ENCODE measurements around the gene REPIN1. TPM values are rescaled to one million over a fixed set of nuclear protein-coding genes. Genes with fewer than 3 reads are reported as not detected.

The REPIN1 gene
- total RNA-seq, 2 experiments from 2014 or later = 45.7 to 49.3 TPM

DNA sequence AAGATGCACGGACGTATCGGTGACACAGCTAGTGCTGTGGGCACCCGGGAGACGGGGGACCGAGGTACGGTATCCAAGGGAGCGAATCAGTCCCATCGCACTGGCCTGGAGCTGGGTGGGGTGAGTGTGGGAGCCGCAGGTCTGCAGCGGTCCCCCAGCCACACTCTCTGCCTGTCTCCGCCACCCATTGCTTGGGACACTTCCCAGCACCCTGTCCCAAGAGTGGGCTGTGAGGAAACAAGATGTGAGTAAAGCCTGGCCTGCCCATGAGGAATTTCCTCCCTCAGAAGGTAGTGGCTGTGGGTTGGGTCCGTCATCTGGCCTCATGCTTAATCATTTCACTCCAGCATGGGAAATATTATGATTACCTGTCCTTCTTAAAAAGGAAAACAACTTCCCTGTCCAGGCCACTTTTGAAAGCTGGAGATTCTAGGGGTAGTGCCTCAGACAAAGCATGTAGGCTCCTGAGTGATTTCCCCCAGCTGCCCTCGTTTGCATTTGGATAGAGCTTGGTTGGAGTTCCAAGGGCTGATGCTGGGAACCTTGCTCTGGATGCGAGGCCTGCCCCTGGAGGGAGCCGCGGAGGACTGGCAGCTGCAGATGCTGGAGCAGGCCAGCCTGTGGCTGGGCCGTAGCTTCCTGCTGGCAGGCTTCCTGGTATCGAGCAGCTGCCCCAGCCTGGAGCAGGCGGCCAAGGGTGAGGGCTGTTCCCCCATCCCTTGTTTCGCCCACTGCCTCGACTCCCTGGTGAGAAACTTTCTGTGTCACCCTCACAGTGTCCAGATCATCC lies 39.1 kb upstream of the REPIN1 start:
- Mint-ChIP-seq H3K4me3 (no peak overlapping the region), H3K36me3 (ENCODE audit: low read depth) (peaks cover 34% of the 10 kb centered on the region), H3K9me3 (no peaks in the 10 kb centered on the region), H3K27me3 (ENCODE audit: low read depth) (no peaks in the 10 kb centered on the region), H3K27ac (no peak overlapping the region), H3K4me1 (ENCODE audit: low read depth) (peaks cover 15% of the 10 kb centered on the region)
- no peak for DNase-seq
- CTCF ChIA-PET = no interaction called here
- intact Hi-C loops (cut with micrococcal nuclease) = no loop called here

DNA sequence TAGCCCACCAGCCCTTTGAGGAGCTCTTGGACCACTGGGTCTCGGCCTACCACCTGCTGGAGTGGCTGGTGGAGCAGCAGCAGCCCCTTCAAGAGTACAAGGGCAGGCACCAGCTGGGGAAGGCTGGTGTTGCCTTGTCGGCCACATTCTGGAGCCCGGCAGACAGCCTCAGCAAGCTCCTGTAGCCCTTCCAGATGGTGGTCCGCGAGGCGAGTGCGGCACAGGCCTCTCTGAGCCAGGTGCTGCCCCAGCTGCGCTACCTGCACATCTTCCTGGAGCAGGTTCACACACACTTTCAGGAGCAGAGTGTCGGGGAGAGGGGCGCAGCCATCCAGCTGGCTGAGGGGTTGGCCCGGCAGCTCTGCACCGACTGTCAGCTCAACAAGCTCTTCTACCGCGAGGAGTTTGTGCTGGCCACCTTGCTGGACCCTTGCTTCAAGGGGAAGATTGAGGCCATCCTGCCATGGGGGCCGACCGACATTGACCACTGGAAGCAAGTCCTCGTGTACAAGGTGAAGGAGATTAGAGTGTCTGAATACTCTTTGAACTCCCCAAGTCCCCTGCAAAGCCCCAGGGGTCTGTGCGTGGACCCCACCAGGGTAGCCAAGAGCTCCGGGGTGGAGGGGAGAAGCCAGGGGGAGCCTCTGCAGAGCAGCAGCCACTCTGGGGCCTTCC lies 38.3 kb upstream of the REPIN1 start:
- Mint-ChIP-seq H3K9me3 (no peaks in the 10 kb centered on the region), H3K27me3 (ENCODE audit: low read depth) (no peaks in the 10 kb centered on the region), H3K36me3 (ENCODE audit: low read depth) (peaks cover 27% of the 10 kb centered on the region), H3K27ac (no peak overlapping the region), H3K4me3 (no peak overlapping the region), H3K4me1 (ENCODE audit: low read depth) (peaks cover 7% of the 10 kb centered on the region)
- CTCF ChIA-PET = no interaction called here
- no peak for DNase-seq
- intact Hi-C loops (cut with micrococcal nuclease) = no loop called here

GRCh38 chr7:150332852-150333635 lies 35.6 kb upstream of the REPIN1 start:
- intact Hi-C loops (cut with micrococcal nuclease) = no loop called here
- Mint-ChIP-seq H3K4me3 (no peak overlapping the region), H3K27ac (peak overlapping the region; percentile 65), H3K9me3 (no peaks in the 10 kb centered on the region), H3K36me3 (ENCODE audit: low read depth) (peaks cover 11% of the 10 kb centered on the region), H3K4me1 (ENCODE audit: low read depth) (no peaks in the 10 kb centered on the region), H3K27me3 (ENCODE audit: low read depth) (no peaks in the 10 kb centered on the region)
- CTCF ChIA-PET = no interaction called here
- DNase-seq = no peak

DNA sequence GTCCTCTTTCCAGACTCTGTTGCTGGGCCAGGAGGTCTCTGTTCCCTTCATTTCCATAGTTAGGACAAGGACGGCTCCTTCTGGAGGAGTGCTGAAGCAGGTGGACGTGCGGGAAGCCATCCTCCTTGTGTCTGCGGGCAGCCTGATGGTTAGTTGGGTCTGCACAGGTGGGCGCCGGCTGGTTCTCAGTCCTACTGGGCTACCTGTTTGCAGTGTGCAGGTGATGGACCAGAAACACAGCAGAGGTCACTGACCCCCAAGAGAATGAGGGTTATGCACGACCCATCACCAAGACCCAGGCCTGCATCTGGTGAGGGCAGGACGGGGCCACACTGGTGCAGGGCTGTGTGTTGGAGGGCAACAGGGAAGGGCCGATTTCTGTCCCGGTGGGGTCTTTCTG lies 35.0 kb upstream of the REPIN1 start:
- H3K36me3 Mint-ChIP-seq (ENCODE audit: low read depth) = peaks cover 10% of the 10 kb centered on the region
- CTCF ChIA-PET = interaction anchor here (0.8 kb wide), 1 partner anchor 450 kb away, joined by 3 read pairs; no protein-coding TSS in a partner anchor
- no peaks in the 10 kb centered on the region for H3K27me3 Mint-ChIP-seq (ENCODE audit: low read depth)
- H3K9me3 Mint-ChIP-seq = no peaks in the 10 kb centered on the region
- no peak overlapping the region for H3K27ac Mint-ChIP-seq
- no peak for DNase-seq
- intact Hi-C loops (cut with micrococcal nuclease) = no loop called here
- H3K4me3 Mint-ChIP-seq = no peak overlapping the region
- H3K4me1 Mint-ChIP-seq (ENCODE audit: low read depth) = no peaks in the 10 kb centered on the region

DNA sequence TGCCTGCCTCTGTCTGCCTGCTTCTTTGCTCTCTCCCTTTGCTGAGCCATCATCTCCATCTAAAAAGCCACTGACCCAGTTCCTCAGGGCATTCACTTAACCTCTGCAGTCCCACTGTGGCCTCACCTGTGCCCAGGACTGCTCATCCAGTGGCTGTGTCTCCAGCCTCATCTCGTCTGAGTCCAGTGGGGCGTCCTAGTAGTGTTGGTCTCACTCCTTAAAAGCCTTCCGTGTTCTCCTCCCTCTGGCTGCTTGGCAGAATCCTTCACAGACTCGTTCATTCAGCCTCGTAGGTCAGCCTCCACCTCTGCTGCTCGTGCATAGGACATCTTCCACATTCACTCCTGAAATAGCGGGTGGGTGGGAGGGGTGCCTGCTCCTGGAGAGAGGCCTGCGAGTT lies 34.5 kb upstream of the REPIN1 start:
- H3K27me3 Mint-ChIP-seq (ENCODE audit: low read depth) = no peaks in the 10 kb centered on the region
- DNase-seq = no peak
- H3K4me3 Mint-ChIP-seq = no peak overlapping the region
- no peak overlapping the region for H3K27ac Mint-ChIP-seq
- H3K36me3 Mint-ChIP-seq (ENCODE audit: low read depth) = peaks cover 8% of the 10 kb centered on the region
- H3K4me1 Mint-ChIP-seq (ENCODE audit: low read depth) = no peaks in the 10 kb centered on the region
- H3K9me3 Mint-ChIP-seq = no peaks in the 10 kb centered on the region
- CTCF ChIA-PET = interaction anchor here (0.8 kb wide), 1 partner anchor 451 kb away, joined by 3 read pairs; no protein-coding TSS in a partner anchor
- intact Hi-C loops (cut with micrococcal nuclease) = no loop called here

DNA sequence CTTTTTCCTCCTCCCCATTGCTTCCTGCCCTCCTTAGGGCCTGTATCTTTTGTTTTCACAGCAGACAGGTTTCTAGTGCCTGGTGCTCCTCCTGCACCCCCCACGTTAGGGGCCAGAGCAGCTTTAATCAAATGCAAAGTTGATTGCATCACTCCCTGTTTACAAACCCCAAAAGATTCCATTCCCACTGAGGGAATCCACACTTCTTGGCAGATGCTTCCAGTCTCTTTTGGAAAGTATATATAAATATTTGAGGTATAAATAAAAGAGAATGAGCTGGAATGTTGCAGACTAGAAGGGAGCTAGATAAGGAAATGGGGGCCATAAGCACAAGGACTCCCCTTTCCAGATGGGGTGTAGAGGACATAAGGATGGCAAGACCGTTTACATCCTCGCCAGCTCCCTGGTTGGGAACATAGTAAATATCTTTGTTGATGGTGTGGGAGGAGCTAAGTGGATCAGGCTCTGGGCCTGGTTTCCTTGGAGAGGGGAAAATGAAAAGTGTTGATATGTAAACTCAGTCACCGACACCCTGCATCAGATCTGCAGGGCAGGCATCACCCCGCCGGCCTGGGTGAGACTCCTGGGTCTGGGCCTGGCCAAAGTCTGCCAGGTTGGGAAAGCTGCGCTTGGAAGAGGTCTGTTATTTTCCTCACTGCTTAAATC lies 33.4 kb upstream of the REPIN1 start:
- Mint-ChIP-seq H3K27me3 (ENCODE audit: low read depth) (peaks cover 8% of the 10 kb centered on the region), H3K36me3 (ENCODE audit: low read depth) (peaks cover 8% of the 10 kb centered on the region), H3K4me1 (ENCODE audit: low read depth) (no peaks in the 10 kb centered on the region), H3K9me3 (no peaks in the 10 kb centered on the region), H3K4me3 (no peak overlapping the region), H3K27ac (no peak overlapping the region)
- intact Hi-C loops (cut with micrococcal nuclease) = no loop called here
- CTCF ChIA-PET = interaction anchor here (0.6 to 1.4 kb wide), 2 partner anchors 9 to 21 kb away, joined by 4 to 7 read pairs; no protein-coding TSS in a partner anchor
- no peak for DNase-seq

DNA sequence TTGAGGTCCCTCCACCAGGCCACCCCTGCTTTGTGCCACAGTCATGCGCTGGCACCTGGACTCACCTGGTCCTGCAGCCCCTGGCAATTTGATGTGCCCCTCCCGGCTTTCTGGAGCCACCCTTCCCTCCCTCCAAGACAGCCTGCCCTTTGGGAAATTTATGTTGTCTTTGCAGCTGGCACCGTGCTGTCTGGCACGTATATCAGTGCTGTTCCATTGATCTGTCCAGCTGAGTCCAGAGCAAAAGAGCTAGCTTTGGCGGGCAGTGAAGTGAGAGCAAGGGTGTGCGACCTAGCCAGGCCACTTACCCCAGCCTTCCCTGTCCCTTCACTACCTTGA lies 32.9 kb upstream of the REPIN1 start:
- H3K4me1 Mint-ChIP-seq (ENCODE audit: low read depth) = no peaks in the 10 kb centered on the region
- intact Hi-C loops (cut with micrococcal nuclease) = no loop called here
- no peak overlapping the region for H3K27ac Mint-ChIP-seq
- CTCF ChIA-PET = interaction anchor here (1.4 kb wide), 1 partner anchor 20 kb away, joined by 7 read pairs; no protein-coding TSS in a partner anchor
- no peak overlapping the region for H3K4me3 Mint-ChIP-seq
- H3K36me3 Mint-ChIP-seq (ENCODE audit: low read depth) = peaks cover 8% of the 10 kb centered on the region
- DNase-seq = no peak
- peaks cover 11% of the 10 kb centered on the region for H3K27me3 Mint-ChIP-seq (ENCODE audit: low read depth)
- no peaks in the 10 kb centered on the region for H3K9me3 Mint-ChIP-seq

DNA sequence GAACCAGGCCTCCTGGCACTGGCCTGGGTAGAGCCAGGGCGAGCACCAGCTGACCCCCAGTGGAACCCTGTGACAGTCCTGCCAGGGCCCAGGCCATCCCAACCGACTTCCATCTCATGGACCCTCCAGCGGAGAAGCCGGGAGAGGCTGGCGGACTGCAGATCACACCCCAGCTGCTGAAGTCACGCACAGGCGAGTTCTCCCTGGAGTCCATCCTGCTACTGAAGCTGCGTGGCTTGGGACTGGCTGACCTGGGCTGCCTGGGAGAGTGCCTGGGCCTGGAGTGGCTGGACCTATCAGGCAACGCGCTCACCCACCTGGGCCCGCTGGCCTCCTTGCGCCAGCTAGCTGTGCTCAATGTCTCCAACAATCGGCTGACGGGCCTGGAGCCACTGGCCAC lies 31.9 kb upstream of the REPIN1 start:
- CTCF ChIA-PET = no interaction called here
- Mint-ChIP-seq H3K4me1 (ENCODE audit: low read depth) (peaks cover 2% of the 10 kb centered on the region), H3K27me3 (ENCODE audit: low read depth) (peaks cover 12% of the 10 kb centered on the region), H3K4me3 (no peak overlapping the region), H3K9me3 (no peaks in the 10 kb centered on the region), H3K27ac (no peak overlapping the region), H3K36me3 (ENCODE audit: low read depth) (peaks cover 7% of the 10 kb centered on the region)
- DNase-seq = no peak
- intact Hi-C loops (cut with micrococcal nuclease) = no loop called here

DNA sequence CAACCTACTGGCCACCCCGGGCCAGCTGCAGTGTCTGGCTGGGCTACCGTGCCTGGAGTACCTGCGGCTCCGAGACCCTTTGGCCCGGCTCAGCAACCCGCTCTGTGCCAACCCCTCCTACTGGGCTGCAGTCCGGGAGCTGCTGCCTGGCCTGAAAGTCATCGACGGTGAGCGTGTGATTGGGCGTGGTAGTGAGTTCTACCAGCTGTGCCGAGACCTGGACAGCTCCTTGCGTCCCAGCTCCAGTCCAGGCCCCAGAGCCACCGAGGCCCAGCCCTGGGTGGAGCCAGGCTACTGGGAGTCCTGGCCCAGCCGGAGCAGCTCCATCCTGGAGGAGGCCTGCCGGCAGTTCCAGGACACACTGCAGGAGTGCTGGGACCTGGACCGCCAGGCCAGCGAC lies 31.4 kb upstream of the REPIN1 start:
- intact Hi-C loops (cut with micrococcal nuclease) = no loop called here
- DNase-seq = no peak
- Mint-ChIP-seq H3K36me3 (ENCODE audit: low read depth) (peaks cover 7% of the 10 kb centered on the region), H3K4me3 (no peak overlapping the region), H3K4me1 (ENCODE audit: low read depth) (peaks cover 4% of the 10 kb centered on the region), H3K27me3 (ENCODE audit: low read depth) (peaks cover 16% of the 10 kb centered on the region), H3K9me3 (no peaks in the 10 kb centered on the region), H3K27ac (no peak overlapping the region)
- CTCF ChIA-PET = no interaction called here

DNA sequence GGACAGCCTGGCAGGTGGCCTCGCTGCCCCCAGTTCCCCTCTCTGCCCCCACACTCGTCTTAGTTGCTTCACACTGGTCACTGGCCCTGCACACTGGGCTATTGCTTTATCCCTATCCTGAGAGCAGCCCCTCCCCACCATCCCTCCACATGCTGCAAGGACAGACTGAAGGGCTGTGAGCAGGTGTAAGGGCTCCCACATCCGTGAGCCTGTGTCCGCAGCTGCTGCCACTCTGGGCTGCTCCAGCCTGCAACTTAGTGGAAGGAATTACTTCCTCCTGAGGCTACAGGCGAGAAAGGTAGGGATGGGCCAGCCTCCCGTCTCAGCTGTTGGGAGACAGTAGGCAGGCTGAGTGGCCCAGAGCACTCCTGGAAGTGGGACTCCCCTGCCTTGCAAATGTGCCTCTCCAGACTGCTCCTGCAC lies 31.0 kb upstream of the REPIN1 start:
- CTCF ChIA-PET = no interaction called here
- no peak for DNase-seq
- Mint-ChIP-seq H3K27ac (no peak overlapping the region), H3K9me3 (no peaks in the 10 kb centered on the region), H3K4me3 (no peak overlapping the region), H3K36me3 (ENCODE audit: low read depth) (peaks cover 7% of the 10 kb centered on the region), H3K4me1 (ENCODE audit: low read depth) (peaks cover 4% of the 10 kb centered on the region), H3K27me3 (ENCODE audit: low read depth) (peaks cover 19% of the 10 kb centered on the region)
- intact Hi-C loops (cut with micrococcal nuclease) = no loop called here

DNA sequence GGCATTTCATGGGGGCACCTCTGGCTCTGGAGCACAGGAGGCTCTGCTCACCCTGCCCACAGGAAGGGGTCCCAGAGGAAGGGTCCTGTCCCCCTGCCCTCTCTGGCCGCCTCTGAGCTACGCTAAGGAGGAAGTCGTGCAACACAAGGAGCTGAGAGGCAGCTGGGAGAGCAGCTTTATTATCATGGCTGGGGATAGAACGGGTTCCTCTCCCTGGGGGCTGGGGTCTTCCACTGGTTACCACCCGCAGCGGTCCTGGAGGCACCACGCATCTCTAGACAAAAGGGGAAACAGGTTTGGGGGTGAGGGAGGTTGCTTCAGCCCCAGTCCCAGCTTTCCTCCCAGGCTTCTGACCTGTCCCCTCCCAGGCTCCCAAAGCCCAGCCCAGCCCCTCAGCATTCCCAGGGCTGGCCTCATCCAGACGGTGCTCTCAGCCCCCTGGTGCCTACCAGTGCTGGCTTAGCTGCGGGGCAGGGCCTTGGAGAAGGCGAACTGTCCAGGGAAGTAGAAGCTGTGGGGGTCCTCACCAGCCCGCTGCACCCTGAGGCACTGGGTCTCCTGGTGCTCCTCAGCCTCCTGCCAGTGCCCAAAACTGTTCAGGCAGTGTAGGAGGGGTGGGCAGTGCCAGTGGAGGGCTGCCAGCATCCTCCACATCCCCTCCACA lies 30.3 kb upstream of the REPIN1 start:
- H3K36me3 Mint-ChIP-seq (ENCODE audit: low read depth) = peaks cover 7% of the 10 kb centered on the region
- H3K9me3 Mint-ChIP-seq = peaks cover under 1% of the 10 kb centered on the region
- peaks cover 19% of the 10 kb centered on the region for H3K27me3 Mint-ChIP-seq (ENCODE audit: low read depth)
- peaks cover 4% of the 10 kb centered on the region for H3K4me1 Mint-ChIP-seq (ENCODE audit: low read depth)
- no peak overlapping the region for H3K4me3 Mint-ChIP-seq
- DNase-seq = no peak
- CTCF ChIA-PET = interaction anchor here (0.6 kb wide), 1 partner anchor 9 kb away, joined by 3 read pairs; no protein-coding TSS in a partner anchor
- intact Hi-C loops (cut with micrococcal nuclease) = no loop called here
- H3K27ac Mint-ChIP-seq = no peak overlapping the region

- H3K36me3 Mint-ChIP-seq (ENCODE audit: low read depth) = peaks cover 7% of the 10 kb centered on the region
- CTCF ChIA-PET = no interaction called here
- peaks cover 4% of the 10 kb centered on the region for H3K4me1 Mint-ChIP-seq (ENCODE audit: low read depth)
- no peak for DNase-seq
- no peak overlapping the region for H3K27ac Mint-ChIP-seq
- no peak overlapping the region for H3K4me3 Mint-ChIP-seq
- peaks cover 21% of the 10 kb centered on the region for H3K27me3 Mint-ChIP-seq (ENCODE audit: low read depth)
- H3K9me3 Mint-ChIP-seq = peaks cover 4% of the 10 kb centered on the region
- intact Hi-C loops (cut with micrococcal nuclease) = no loop called here
Measured at GRCh38 chr7:150339409-150339809, 29.2 kb upstream of the REPIN1 start.
